Lower leg skin (tissue), 3 donors: ENCODE data around the gene LIPC.

Experiments used
- CTCF ChIP-seq, 3 donors: fragments of 450-650 bp; IDR thresholded peaks; one replicate each; pipeline ENCODE4 v1.5.1; 2016; ENCODE audit warnings: antibody characterized with exemption in 3 of 3, mild to moderate bottlenecking in 3 of 3, moderate library complexity in 2 of 3
- POLR2A ChIP-seq, 2 donors: fragments of 450-650 bp; IDR thresholded peaks; one replicate each; pipeline ENCODE4 v1.6.1; 2016 to 2017; ENCODE audit warnings: antibody characterized with exemption in 2 of 2, mild to moderate bottlenecking in 1 of 2, moderate library complexity in 1 of 2

GRCh38 chr15:58392611-58393161 lies 39.1 kb upstream of the LIPC start:
- TF ChIP-seq POLR2A (IDR thresholded peaks at IDR 0.05): no peak
- no peak for TF ChIP-seq CTCF (IDR thresholded peaks at IDR 0.05)
